B cell (primary cell): ENCODE data around the gene GET4. TPM values are rescaled to one million over a fixed set of nuclear protein-coding genes. Genes with fewer than 3 reads are reported as not detected.
"Not testable (repeated sequence)": the region's sequence is repeated elsewhere in the genome, so short reads cannot be mapped to it uniquely, and the experiment has no call there.

Source experiments
- ATAC-seq: fragments of 200-7000 bp; cut with Tn5 transposase; one replicate; pipeline ENCODE4 v1.10.0; 2021; ENCODE audit warnings: low read depth, mild to moderate bottlenecking, moderate number of reproducible peaks, moderate library complexity
- CTCF ChIA-PET: fragments of 350-600 bp; sonication (Branson Sonifier 250); formaldehyde crosslinking; loops from one replicate; lab custom pipeline; 2021; ENCODE audit warnings: antibody characterized with exemption, inconsistent platforms; lab: Charles Lee
- POLR2A ChIA-PET: fragments of 350-600 bp; sonication (Branson Sonifier 250); formaldehyde crosslinking; loops from one replicate; lab custom pipeline; 2021; ENCODE audit warnings: antibody characterized with exemption; lab: Charles Lee
- DNase-seq: peaks from one replicate; pipeline ENCODE4 v3.0.0; 2013
- H2AFZ ChIP-seq: 2 replicates; pipeline ENCODE4 v1.6.1; 2012; ENCODE audit warnings: mild to moderate bottlenecking, low read depth, low read length; ENCODE audit not compliant: insufficient read depth, poor library complexity, severe bottlenecking
- H3K27ac ChIP-seq, 2 donors: 1 replicate in 1 of 2; 2 replicates in 1 of 2; pipeline ENCODE4 v1.5.1; 2012 to 2013; ENCODE audit warnings: low read length in 2 of 2, mild to moderate bottlenecking in 2 of 2, moderate library complexity in 1 of 2
- H3K27me3 ChIP-seq, 4 experiments: fragments of 200-600 bp in 1 of 4; sonication (generic) in 1 of 4; replicated peaks in 1 of 4; 1 replicate in 2 of 4; 2 replicates in 2 of 4; pipeline versions ENCODE4 v1.6.1 to v1.7.0; 2013 to 2016; ENCODE audit warnings: low read length in 3 of 4, mild to moderate bottlenecking in 2 of 4, mixed read lengths in 1 of 4, moderate library complexity in 1 of 4; ENCODE audit not compliant: insufficient read depth in 4 of 4, control insufficient read depth in 3 of 4; ENCODE audit errors: control extremely low read depth in 1 of 4
- H3K36me3 ChIP-seq, 2 experiments: replicated peaks in 1 of 2; 1 replicate in 1 of 2; 2 replicates in 1 of 2; pipeline versions ENCODE4 v1.6.1 to v1.7.1; 2013; ENCODE audit warnings: low read length in 1 of 2; ENCODE audit not compliant: insufficient read depth in 2 of 2, control insufficient read depth in 1 of 2; ENCODE audit errors: control extremely low read depth in 1 of 2, extremely low read depth in 1 of 2
- H3K4me1 ChIP-seq, 2 donors: fragments of 200-600 bp in 1 of 2; sonication (generic) in 1 of 2; 1 replicate in 1 of 2; 2 replicates in 1 of 2; pipeline versions ENCODE4 v1.5.1 to v1.6.1; 2013 to 2017; ENCODE audit warnings: low read length in 2 of 2; ENCODE audit not compliant: control insufficient read depth in 2 of 2, insufficient read depth in 2 of 2
- H3K4me2 ChIP-seq: replicated peaks from 2 replicates; pipeline ENCODE3; 2012; ENCODE audit warnings: mild to moderate bottlenecking, low read depth, low read length; ENCODE audit not compliant: poor library complexity, severe bottlenecking
- H3K4me3 ChIP-seq, 5 experiments: fragments of 200-600 bp in 1 of 5; sonication (generic) in 1 of 5; 1 replicate in 3 of 5; 2 replicates in 2 of 5; pipeline versions ENCODE4 v1.5.1 to v1.7.0; 2011 to 2016; ENCODE audit warnings: low read length in 4 of 5, mild to moderate bottlenecking in 4 of 5, low read depth in 2 of 5, control low read depth in 1 of 5, moderate library complexity in 1 of 5; ENCODE audit not compliant: insufficient read depth in 1 of 5; ENCODE audit errors: control extremely low read depth in 1 of 5, extremely low read depth in 1 of 5
- H3K79me2 ChIP-seq: fragments of 200-600 bp; sonication (generic); one replicate; pipeline ENCODE4 v1.6.0; 2016; ENCODE audit warnings: low read length; ENCODE audit not compliant: control insufficient read depth, insufficient read depth
- H3K9ac ChIP-seq: fragments of 200-600 bp; sonication (generic); 2 replicates; pipeline ENCODE4 v1.6.1; 2017; ENCODE audit warnings: mild to moderate bottlenecking, low read length, moderate library complexity
- H3K9me3 ChIP-seq, 3 donors: one replicate each; pipeline versions ENCODE4 v1.6.1 to v1.7.1; 2013; ENCODE audit warnings: low read length in 2 of 3; ENCODE audit not compliant: control insufficient read depth in 2 of 3, insufficient read depth in 1 of 3; ENCODE audit errors: control extremely low read depth in 1 of 3
- H4K20me1 ChIP-seq: 2 replicates; pipeline ENCODE4 v1.6.0; 2012; ENCODE audit warnings: mild to moderate bottlenecking, low read length; ENCODE audit not compliant: insufficient read depth, control insufficient read depth, poor library complexity, severe bottlenecking
- H3K27ac Mint-ChIP-seq: one replicate; pipeline ENCODE4 v1.8.0; 2021; ENCODE audit warnings: mixed read lengths
- H3K27me3 Mint-ChIP-seq: one replicate; pipeline ENCODE4 v1.8.0; 2021; ENCODE audit warnings: mixed read lengths
- H3K4me1 Mint-ChIP-seq: one replicate; pipeline ENCODE4 v1.8.0; 2021; ENCODE audit warnings: mixed read lengths
- H3K4me3 Mint-ChIP-seq: one replicate; pipeline ENCODE4 v1.8.0; 2021; ENCODE audit warnings: mixed read lengths
- H3K9me3 Mint-ChIP-seq: one replicate; pipeline ENCODE4 v1.8.0; 2022; ENCODE audit warnings: mixed read lengths; ENCODE audit not compliant: insufficient read depth
- WGBS: methylation state at CpG from one replicate; pipeline ENCODE4 v1.1.5; 2013; ENCODE audit warnings: missing lambda C conversion rate; ENCODE audit not compliant: insufficient coverage; 5-methylcytosine and 5-hydroxymethylcytosine counted together
- intact Hi-C: fragments of 100-400 bp; cut with micrococcal nuclease; formaldehyde crosslinking; loops from one replicate; pipeline ENCODE4 v1.10.0; 2022
- polyA plus RNA-seq: library from polyadenylated mRNA; depleted of rRNA; stranded (reverse); fragments of >200 nt; gene quantifications from 2 replicates; pipeline ENCODE4 v1.2.3, GENCODE V29; 2012
- total RNA-seq, 2 donors: library from RNA; stranded (reverse); fragments of 120-200 nt in 1 of 2; gene quantifications; 1 replicate in 1 of 2; 2 replicates in 1 of 2; pipeline versions ENCODE4 v1.2.3 to v1.2.4, GENCODE V29; 2013 to 2022
- TF ChIP-seq, protein P1 (sequence below): fragments of 200-600 bp; IDR thresholded peaks from one replicate; pipeline ENCODE4 v1.8.0; 2022; ENCODE audit warnings: antibody characterized with exemption, mild to moderate bottlenecking

Gene GET4
- total and polyA plus RNA-seq, 2 donors (not counting 1 experiment from before 2014, with no cell fraction given): 53.5 to 65.5 TPM

DNA sequence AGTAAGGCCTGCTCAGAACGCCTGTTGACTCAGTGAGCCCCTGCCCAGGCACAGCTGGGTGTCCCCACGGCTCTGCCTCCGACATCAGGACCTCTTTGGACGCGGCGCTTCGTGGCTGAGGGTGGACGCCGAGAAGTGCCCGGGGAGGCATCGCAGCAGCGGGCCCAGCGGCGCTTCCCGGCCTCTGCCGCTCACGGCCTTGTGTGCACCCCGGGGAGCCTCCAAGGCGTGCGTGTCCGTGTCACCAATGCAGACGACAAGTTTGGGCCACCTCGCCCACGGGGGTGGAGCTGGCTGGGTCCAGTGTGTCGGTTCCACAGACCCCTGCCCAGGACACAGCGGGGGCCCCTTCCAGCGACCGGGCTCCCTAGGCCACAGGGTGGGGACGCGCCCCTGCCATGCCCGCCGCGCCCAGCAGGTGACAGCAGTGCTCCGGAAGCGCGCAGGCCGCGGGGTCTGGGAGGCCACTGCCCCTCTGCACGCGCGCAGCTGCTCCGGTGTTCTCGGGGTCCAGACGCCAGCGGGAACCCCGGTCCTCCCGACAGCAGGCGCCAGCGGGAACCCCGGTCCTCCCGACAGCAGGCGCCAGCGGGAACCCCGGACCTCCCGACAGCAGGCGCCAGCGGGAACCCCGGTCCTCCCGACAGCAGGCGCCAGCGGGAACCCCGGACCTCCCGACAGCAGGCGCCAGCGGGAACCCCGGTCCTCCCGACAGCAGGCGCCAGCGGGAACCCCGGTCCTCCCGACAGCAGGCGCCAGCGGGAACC, 32.4 kb downstream of the GET4 start:
- ATAC-seq (peak; percentile 83), DNase-seq (peak; percentile 70)
- H3K9ac ChIP-seq: peak overlapping the region; percentile 65
- H3K9me3 ChIP-seq: peaks cover 0 to 11% (median 0%) of the 10 kb centered on the region in 3 donors
- H3K4me2 ChIP-seq: peak overlapping the region; percentile 89
- H3K4me1 ChIP-seq: peaks cover 16 to 20% of the 10 kb centered on the region in 2 donors
- H3K27ac ChIP-seq, H3K27me3 ChIP-seq, H3K27me3 Mint-ChIP-seq, H3K9me3 Mint-ChIP-seq, H4K20me1 ChIP-seq, H3K36me3 ChIP-seq, H3K79me2 ChIP-seq: not testable (repeated sequence)
- peak overlapping the region in 3 of 5 experiments; percentile 48 to 61 (median 54) for H3K4me3 ChIP-seq
- CTCF ChIA-PET: interaction anchor here (0.8 to 4.5 kb wide), 19 partner anchors 12 to 277 kb away, joined by 3 to 47 read pairs (median 5); partner anchors contain the start of gene COX19
- Mint-ChIP-seq H3K4me3 (peak overlapping the region; percentile 44), H3K4me1 (peaks cover 18% of the 10 kb centered on the region), H3K27ac (peak overlapping the region; percentile 20)
- intact Hi-C loops: loop anchor here (1.0 to 5.0 kb wide), 4 partner anchors 42 to 268 kb away; partner anchors contain the start of gene GPER1
- peak overlapping the region; percentile 59 for H2AFZ ChIP-seq
- WGBS: 33% methylated on average over 64 of the region's 73 CpGs
- TF ChIP-seq, protein P1, sequence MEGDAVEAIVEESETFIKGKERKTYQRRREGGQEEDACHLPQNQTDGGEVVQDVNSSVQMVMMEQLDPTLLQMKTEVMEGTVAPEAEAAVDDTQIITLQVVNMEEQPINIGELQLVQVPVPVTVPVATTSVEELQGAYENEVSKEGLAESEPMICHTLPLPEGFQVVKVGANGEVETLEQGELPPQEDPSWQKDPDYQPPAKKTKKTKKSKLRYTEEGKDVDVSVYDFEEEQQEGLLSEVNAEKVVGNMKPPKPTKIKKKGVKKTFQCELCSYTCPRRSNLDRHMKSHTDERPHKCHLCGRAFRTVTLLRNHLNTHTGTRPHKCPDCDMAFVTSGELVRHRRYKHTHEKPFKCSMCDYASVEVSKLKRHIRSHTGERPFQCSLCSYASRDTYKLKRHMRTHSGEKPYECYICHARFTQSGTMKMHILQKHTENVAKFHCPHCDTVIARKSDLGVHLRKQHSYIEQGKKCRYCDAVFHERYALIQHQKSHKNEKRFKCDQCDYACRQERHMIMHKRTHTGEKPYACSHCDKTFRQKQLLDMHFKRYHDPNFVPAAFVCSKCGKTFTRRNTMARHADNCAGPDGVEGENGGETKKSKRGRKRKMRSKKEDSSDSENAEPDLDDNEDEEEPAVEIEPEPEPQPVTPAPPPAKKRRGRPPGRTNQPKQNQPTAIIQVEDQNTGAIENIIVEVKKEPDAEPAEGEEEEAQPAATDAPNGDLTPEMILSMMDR: peak; percentile 81
- POLR2A ChIA-PET: interaction anchor here (0.6 to 1.7 kb wide), 6 partner anchors 14 to 85 kb away, joined by 3 to 8 read pairs (median 4); partner anchors contain the start of genes ADAP1 and COX19
